Keratinocyte (primary cell): ENCODE results near the gene ST3GAL5. TPM values are rescaled to one million over a fixed set of nuclear protein-coding genes. Genes with fewer than 3 reads are reported as not detected.

Experiments used
- DNase-seq: peaks from one replicate; pipeline ENCODE4 v3.0.0-alpha.2; 2011; ENCODE audit warnings: low read depth, missing footprints, low spot score
- FAIRE-seq: peaks from 2 replicates; lab custom pipeline; 2011; peaks lifted over from hg19 to GRCh38; lab: Jason Lieb, UNC
- H2AFZ ChIP-seq: 2 replicates; pipeline ENCODE4 v1.6.0; 2012; ENCODE audit warnings: low read length, control low read depth, inconsistent platforms; ENCODE audit not compliant: control insufficient read depth
- H3K27ac ChIP-seq: 2 replicates; pipeline ENCODE4 v1.5.1; 2011; ENCODE audit warnings: low read length; ENCODE audit not compliant: control insufficient read depth, insufficient read depth
- H3K27me3 ChIP-seq: 3 replicates; pipeline ENCODE4 v1.6.0; 2011; ENCODE audit warnings: low read length; ENCODE audit not compliant: control insufficient read depth, insufficient read depth; ENCODE audit errors: extremely low read depth
- H3K36me3 ChIP-seq, 2 experiments: 2 replicates in 1 of 2; 3 replicates in 1 of 2; pipeline ENCODE4 v1.5.1; 2011; ENCODE audit warnings: low read length in 2 of 2, mild to moderate bottlenecking in 1 of 2; ENCODE audit not compliant: control insufficient read depth in 2 of 2, insufficient read depth in 2 of 2; ENCODE audit errors: extremely low read depth in 1 of 2
- H3K4me1 ChIP-seq: 3 replicates; pipeline ENCODE4 v1.5.1; 2011; ENCODE audit warnings: low read length; ENCODE audit not compliant: control insufficient read depth, insufficient read depth; ENCODE audit errors: extremely low read depth
- H3K4me2 ChIP-seq: 3 replicates; pipeline ENCODE4 v1.6.0; 2011; ENCODE audit warnings: low read depth, low read length; ENCODE audit not compliant: control insufficient read depth, insufficient read depth; ENCODE audit errors: extremely low read depth
- H3K4me3 ChIP-seq, 3 experiments: fragments of 200-600 bp in 1 of 3; sonication (generic) in 1 of 3; 2 replicates in 2 of 3; 3 replicates in 1 of 3; pipeline ENCODE4 v1.5.1; 2011 to 2016; ENCODE audit warnings: low read length in 3 of 3, mild to moderate bottlenecking in 3 of 3, control low read depth in 2 of 3, inconsistent platforms in 1 of 3, low read depth in 1 of 3, mixed read lengths in 1 of 3, mixed run types in 1 of 3, moderate library complexity in 1 of 3; ENCODE audit not compliant: control insufficient read depth in 2 of 3, insufficient read depth in 2 of 3; ENCODE audit errors: extremely low read depth in 1 of 3
- H3K79me2 ChIP-seq: 2 replicates; pipeline ENCODE4 v1.6.0; 2012; ENCODE audit warnings: low read length; ENCODE audit not compliant: control insufficient read depth, insufficient read depth
- H3K9ac ChIP-seq: 3 replicates; pipeline ENCODE4 v1.6.0; 2011; ENCODE audit warnings: low read length; ENCODE audit not compliant: control insufficient read depth, insufficient read depth; ENCODE audit errors: extremely low read depth
- H3K9me1 ChIP-seq: 3 replicates; pipeline ENCODE4 v1.6.0; 2011; ENCODE audit warnings: low read length; ENCODE audit not compliant: control insufficient read depth, insufficient read depth; ENCODE audit errors: extremely low read depth
- H3K9me3 ChIP-seq: 2 replicates; pipeline ENCODE4 v1.5.1; 2012; ENCODE audit warnings: low read depth, low read length; ENCODE audit not compliant: control insufficient read depth
- H4K20me1 ChIP-seq: 3 replicates; pipeline ENCODE4 v1.6.0; 2011; ENCODE audit warnings: low read length; ENCODE audit not compliant: control insufficient read depth, insufficient read depth; ENCODE audit errors: extremely low read depth
- EZH2 ChIP-seq: IDR thresholded peaks from one replicate; pipeline ENCODE4 v1.6.1; 2012; ENCODE audit warnings: inconsistent platforms, mild to moderate bottlenecking, low read length, moderate library complexity
- dilution Hi-C: fragments of 300-500 bp; cut with MboI; formaldehyde crosslinking; loops from one replicate; pipeline ENCODE4 v1.7.0; 2020; ENCODE audit warnings: low sequenced_read_pairs; ENCODE audit not compliant: extremely low pct_ligation_motif_present
- polyA plus RNA-seq, 5 experiments: library from polyadenylated mRNA; depleted of rRNA in 3 of 5; stranded (reverse) in 3 of 5; stranded (forward) in 1 of 5; unstranded in 1 of 5; fragments of >200 nt; gene quantifications; 1 replicate in 1 of 5; 2 replicates in 3 of 5; 3 replicates in 1 of 5; pipeline versions ENCODE4 v1.2.1 to v1.2.3, GENCODE V29; 2011 to 2012; ENCODE audit warnings: missing spikeins in 2 of 5, low read depth in 1 of 5, low replicate concordance in 1 of 5
- TF ChIP-seq, protein P1 (sequence below), 3 experiments: IDR thresholded peaks in 1 of 3; conservative IDR thresholded peaks in 1 of 3; optimal IDR thresholded peaks in 1 of 3; 2 replicates in 2 of 3; 3 replicates in 1 of 3; pipeline versions ENCODE3 to v1.5.1; 2011; ENCODE audit warnings: low read length in 3 of 3, mild to moderate bottlenecking in 3 of 3, moderate library complexity in 2 of 3, control low read depth in 1 of 3, inconsistent platforms in 1 of 3; ENCODE audit not compliant: insufficient read depth in 2 of 3; ENCODE audit errors: extremely low read depth in 1 of 3

Gene ST3GAL5
- polyA plus RNA-seq, 1 donor (not counting 4 experiments of a cell fraction or from before 2014, with no cell fraction given): 43.5 TPM

GRCh38 chr2:85797921-85798320 is 90.9 kb downstream of the ST3GAL5 start:
- H3K4me3 ChIP-seq: no peak overlapping the region
- no peak for TF ChIP-seq EZH2
- TF ChIP-seq, protein P1, sequence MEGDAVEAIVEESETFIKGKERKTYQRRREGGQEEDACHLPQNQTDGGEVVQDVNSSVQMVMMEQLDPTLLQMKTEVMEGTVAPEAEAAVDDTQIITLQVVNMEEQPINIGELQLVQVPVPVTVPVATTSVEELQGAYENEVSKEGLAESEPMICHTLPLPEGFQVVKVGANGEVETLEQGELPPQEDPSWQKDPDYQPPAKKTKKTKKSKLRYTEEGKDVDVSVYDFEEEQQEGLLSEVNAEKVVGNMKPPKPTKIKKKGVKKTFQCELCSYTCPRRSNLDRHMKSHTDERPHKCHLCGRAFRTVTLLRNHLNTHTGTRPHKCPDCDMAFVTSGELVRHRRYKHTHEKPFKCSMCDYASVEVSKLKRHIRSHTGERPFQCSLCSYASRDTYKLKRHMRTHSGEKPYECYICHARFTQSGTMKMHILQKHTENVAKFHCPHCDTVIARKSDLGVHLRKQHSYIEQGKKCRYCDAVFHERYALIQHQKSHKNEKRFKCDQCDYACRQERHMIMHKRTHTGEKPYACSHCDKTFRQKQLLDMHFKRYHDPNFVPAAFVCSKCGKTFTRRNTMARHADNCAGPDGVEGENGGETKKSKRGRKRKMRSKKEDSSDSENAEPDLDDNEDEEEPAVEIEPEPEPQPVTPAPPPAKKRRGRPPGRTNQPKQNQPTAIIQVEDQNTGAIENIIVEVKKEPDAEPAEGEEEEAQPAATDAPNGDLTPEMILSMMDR (optimal IDR thresholded peaks at IDR 0.05 in 1 of 3, IDR thresholded peaks at IDR 0.05 in 1 of 3, conservative IDR thresholded peaks at IDR 0.05 in 1 of 3; ENCODE audit: extremely low read depth in 1 of 3, insufficient read depth in 2 of 3, low read length in 3 of 3): peak; percentile 5 to 9 (median 8)
- H3K9me1 ChIP-seq: no peaks in the 10 kb centered on the region
- FAIRE-seq (no peak), DNase-seq (no peak)
- no peaks in the 10 kb centered on the region for H3K9me3 ChIP-seq
- no peak overlapping the region for H3K27ac ChIP-seq
- peaks cover 8% of the 10 kb centered on the region for H3K4me1 ChIP-seq
- no peak overlapping the region for H3K9ac ChIP-seq
- no peak overlapping the region for H2AFZ ChIP-seq
- no peaks in the 10 kb centered on the region for H3K79me2 ChIP-seq
- dilution Hi-C loops: no loop called here
- no peak overlapping the region for H3K4me2 ChIP-seq
- H4K20me1 ChIP-seq: no peaks in the 10 kb centered on the region
- no peaks in the 10 kb centered on the region for H3K36me3 ChIP-seq
- H3K27me3 ChIP-seq: peaks cover 9% of the 10 kb centered on the region

GRCh38 chr2:85797263-85797660 is 91.5 kb downstream of the ST3GAL5 start:
- H4K20me1 ChIP-seq: no peaks in the 10 kb centered on the region
- H3K36me3 ChIP-seq: no peaks in the 10 kb centered on the region
- no peak overlapping the region for H2AFZ ChIP-seq
- H3K4me2 ChIP-seq: no peak overlapping the region
- no peak overlapping the region for H3K4me3 ChIP-seq
- no peak overlapping the region for H3K27ac ChIP-seq
- H3K9ac ChIP-seq: no peak overlapping the region
- peaks cover 9% of the 10 kb centered on the region for H3K27me3 ChIP-seq
- DNase-seq (no peak), FAIRE-seq (no peak)
- H3K9me1 ChIP-seq: no peaks in the 10 kb centered on the region
- TF ChIP-seq EZH2: no peak
- TF ChIP-seq, protein P1 (optimal IDR thresholded peaks at IDR 0.05 in 1 of 3, IDR thresholded peaks at IDR 0.05 in 1 of 3, conservative IDR thresholded peaks at IDR 0.05 in 1 of 3; ENCODE audit: extremely low read depth in 1 of 3, insufficient read depth in 2 of 3, low read length in 3 of 3): no peak
- dilution Hi-C loops: no loop called here
- H3K4me1 ChIP-seq: peaks cover 15% of the 10 kb centered on the region
- H3K9me3 ChIP-seq: no peaks in the 10 kb centered on the region
- H3K79me2 ChIP-seq: no peaks in the 10 kb centered on the region
